NB4 (cell line): Measurements from ENCODE around the gene LETM1.

Source experiments
- POLR2A ChIP-seq: IDR thresholded peaks from 2 replicates; pipeline ENCODE4 v1.6.1; 2011; ENCODE audit warnings: mild to moderate bottlenecking; ENCODE audit not compliant: insufficient read length; ENCODE audit errors: extremely low read depth
- TF ChIP-seq, protein P1 (sequence below): IDR thresholded peaks from 2 replicates; pipeline ENCODE4 v1.6.1; 2011; ENCODE audit warnings: low read depth, low read length

DNA sequence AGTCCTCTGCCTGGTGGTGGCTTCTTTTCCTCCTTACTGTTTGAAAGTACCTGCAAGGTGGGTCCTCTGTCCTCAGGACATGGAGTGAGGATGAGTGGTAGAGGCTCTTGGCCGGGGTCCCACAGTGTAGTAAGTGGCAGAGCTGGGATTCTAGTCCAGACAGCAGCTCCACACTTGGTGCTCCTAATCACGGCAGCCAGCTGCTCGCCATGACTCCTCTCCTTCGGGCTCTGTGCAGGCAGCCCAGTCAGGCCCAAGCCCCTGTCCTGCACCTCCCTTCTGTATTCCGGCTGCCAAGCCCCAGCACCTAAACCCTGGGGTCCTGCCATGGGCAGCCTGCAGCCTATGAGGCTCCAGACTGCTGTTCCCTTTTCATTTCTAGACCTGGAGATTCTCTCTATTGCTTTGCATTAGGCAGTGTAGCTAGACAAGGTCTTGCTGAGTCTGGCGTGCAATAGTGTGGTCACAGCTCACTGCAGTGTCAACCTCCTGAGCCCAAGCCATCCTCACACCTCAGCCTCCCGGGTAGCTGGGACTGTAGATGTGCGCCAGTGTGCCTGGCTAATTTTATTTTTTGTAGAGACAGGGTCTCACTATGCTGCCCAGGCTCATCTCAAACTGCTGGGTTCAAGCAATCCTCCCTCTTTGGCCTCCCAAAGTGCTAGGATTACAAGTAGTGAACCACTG lies 40.2 kb upstream of the LETM1 start:
- TF ChIP-seq, protein P1, sequence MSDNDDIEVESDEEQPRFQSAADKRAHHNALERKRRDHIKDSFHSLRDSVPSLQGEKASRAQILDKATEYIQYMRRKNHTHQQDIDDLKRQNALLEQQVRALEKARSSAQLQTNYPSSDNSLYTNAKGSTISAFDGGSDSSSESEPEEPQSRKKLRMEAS: no peak
- no peak for TF ChIP-seq POLR2A
